Common myeloid progenitor, CD34-positive (primary cell): ENCODE results near the gene TAF5L.

ENCODE experiments used
- CTCF ChIA-PET: fragments of 350-600 bp; sonication (Branson Sonifier 250); formaldehyde crosslinking; loops from one replicate; lab custom pipeline; 2021; ENCODE audit warnings: antibody characterized with exemption; lab: Charles Lee
- POLR2A ChIA-PET: fragments of 350-600 bp; sonication (Branson Sonifier 250); formaldehyde crosslinking; loops from one replicate; lab custom pipeline; 2021; ENCODE audit warnings: antibody characterized with exemption; lab: Charles Lee
- DNase-seq, 3 donors: peaks; one replicate each; pipeline versions ENCODE4 v3.0.0 to v3.0.0-alpha.2; 2013
- H3K27ac ChIP-seq, 2 experiments: 1 replicate in 1 of 2; 2 replicates in 1 of 2; pipeline ENCODE4 v1.7.0; 2013; ENCODE audit warnings: inconsistent platforms in 2 of 2, low read length in 2 of 2, mild to moderate bottlenecking in 2 of 2, low read depth in 1 of 2, moderate library complexity in 1 of 2; ENCODE audit not compliant: severe bottlenecking in 2 of 2, insufficient read depth in 1 of 2, poor library complexity in 1 of 2
- H3K27me3 ChIP-seq, 5 experiments: replicated peaks in 2 of 5; 1 replicate in 3 of 5; 2 replicates in 2 of 5; pipeline versions ENCODE4 v1.6.1 to v1.7.0; 2013; ENCODE audit warnings: low read length in 4 of 5, mild to moderate bottlenecking in 2 of 5, moderate library complexity in 2 of 5, inconsistent platforms in 1 of 5; ENCODE audit not compliant: insufficient read depth in 5 of 5, control insufficient read depth in 4 of 5
- H3K36me3 ChIP-seq, 4 experiments: 1 replicate in 2 of 4; 2 replicates in 2 of 4; pipeline versions ENCODE4 v1.6.1 to v1.7.0; 2013; ENCODE audit warnings: low read length in 3 of 4, control low read depth in 1 of 4, mild to moderate bottlenecking in 1 of 4; ENCODE audit not compliant: control insufficient read depth in 4 of 4, insufficient read depth in 4 of 4
- H3K4me1 ChIP-seq, 4 experiments: 1 replicate in 3 of 4; 2 replicates in 1 of 4; pipeline versions ENCODE4 v1.6.1 to v1.7.1; 2013; ENCODE audit warnings: low read length in 3 of 4, mild to moderate bottlenecking in 3 of 4, control low read depth in 1 of 4, inconsistent platforms in 1 of 4, moderate library complexity in 1 of 4; ENCODE audit not compliant: control insufficient read depth in 4 of 4, insufficient read depth in 4 of 4; ENCODE audit errors: control extremely low read depth in 1 of 4
- H3K4me3 ChIP-seq, 7 experiments: 1 replicate in 4 of 7; 2 replicates in 3 of 7; pipeline versions ENCODE4 v1.5.1 to v1.7.0; 2013; ENCODE audit warnings: mild to moderate bottlenecking in 7 of 7, low read length in 6 of 7, moderate library complexity in 6 of 7, inconsistent platforms in 2 of 7, low read depth in 2 of 7, control low read depth in 1 of 7; ENCODE audit not compliant: insufficient read depth in 4 of 7, control insufficient read depth in 1 of 7; ENCODE audit errors: extremely low read depth in 1 of 7
- H3K9me3 ChIP-seq, 5 experiments: 1 replicate in 4 of 5; 2 replicates in 1 of 5; pipeline versions ENCODE4 v1.6.1 to v1.7.1; 2013; ENCODE audit warnings: low read length in 4 of 5, mild to moderate bottlenecking in 2 of 5, inconsistent platforms in 1 of 5, low read depth in 1 of 5, moderate library complexity in 1 of 5; ENCODE audit not compliant: control insufficient read depth in 4 of 5, insufficient read depth in 2 of 5; ENCODE audit errors: control extremely low read depth in 1 of 5
- WGBS: methylation state at CpG from one replicate; pipeline ENCODE4 v1.1.5; 2013; ENCODE audit not compliant: insufficient coverage; 5-methylcytosine and 5-hydroxymethylcytosine counted together

The TAF5L gene

DNA sequence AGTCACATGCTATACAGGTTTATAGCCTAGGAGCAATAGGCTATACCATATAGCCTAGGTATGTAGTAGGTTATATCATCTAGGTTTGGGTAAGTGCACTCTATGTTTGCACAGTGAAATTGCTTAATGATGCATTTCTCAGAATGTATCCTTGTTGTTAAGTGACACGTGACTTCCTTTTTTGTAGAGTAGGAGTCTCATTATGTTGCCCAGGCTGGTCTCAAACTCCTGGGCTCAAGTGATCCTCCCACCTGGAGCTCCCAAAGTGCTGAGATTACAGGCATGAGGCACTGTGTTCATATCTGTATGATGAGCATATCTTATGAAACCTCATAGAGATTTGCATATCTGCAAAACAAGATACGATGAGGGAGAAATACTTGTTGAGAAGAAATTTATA is 53.6 kb downstream of the TAF5L start:
- no peak overlapping the region for H3K4me3 ChIP-seq
- CTCF ChIA-PET, result no interaction called here
- H3K9me3 ChIP-seq, result no peaks in the 10 kb centered on the region
- POLR2A ChIA-PET, result no interaction called here
- no peak for DNase-seq
- H3K27ac ChIP-seq, result no peak overlapping the region
- H3K27me3 ChIP-seq, result no peaks in the 10 kb centered on the region
- WGBS, result 88% methylated on average over 1 of the region's 2 CpGs
- no peaks in the 10 kb centered on the region for H3K36me3 ChIP-seq
- H3K4me1 ChIP-seq, result no peaks in the 10 kb centered on the region

DNA sequence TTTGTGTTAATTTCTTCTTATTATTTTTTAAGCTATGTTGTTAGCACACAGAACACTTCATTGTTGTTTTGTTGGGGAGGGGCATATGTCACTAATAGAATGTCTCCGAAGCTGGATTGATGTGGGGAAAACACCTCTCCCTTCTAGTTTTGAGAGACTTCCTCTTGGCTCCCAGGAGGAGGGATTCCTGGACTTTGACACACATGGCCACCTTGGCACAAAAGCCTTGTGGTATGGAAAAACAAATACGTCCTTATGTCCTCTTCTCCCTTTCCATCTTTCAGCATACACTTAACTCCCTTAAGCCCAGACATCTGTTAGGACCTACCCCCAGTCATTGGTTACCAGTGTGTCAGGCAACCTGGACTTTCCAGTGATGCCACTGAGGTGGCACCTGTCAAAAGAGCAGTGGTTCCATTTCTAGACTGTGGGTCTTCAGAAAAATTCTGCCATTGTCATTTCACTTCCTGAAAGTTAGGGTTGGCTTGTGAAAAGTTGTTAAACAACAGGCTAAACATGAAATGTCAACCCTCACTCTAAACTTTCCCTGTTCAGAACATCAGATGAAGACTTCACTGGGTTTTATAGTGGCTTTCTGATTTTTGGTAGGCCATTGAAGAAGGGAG is 54.9 kb downstream of the TAF5L start:
- CTCF ChIA-PET, result no interaction called here
- no CpG with 5 or more reads among the region's 2 CpGs for WGBS

DNA sequence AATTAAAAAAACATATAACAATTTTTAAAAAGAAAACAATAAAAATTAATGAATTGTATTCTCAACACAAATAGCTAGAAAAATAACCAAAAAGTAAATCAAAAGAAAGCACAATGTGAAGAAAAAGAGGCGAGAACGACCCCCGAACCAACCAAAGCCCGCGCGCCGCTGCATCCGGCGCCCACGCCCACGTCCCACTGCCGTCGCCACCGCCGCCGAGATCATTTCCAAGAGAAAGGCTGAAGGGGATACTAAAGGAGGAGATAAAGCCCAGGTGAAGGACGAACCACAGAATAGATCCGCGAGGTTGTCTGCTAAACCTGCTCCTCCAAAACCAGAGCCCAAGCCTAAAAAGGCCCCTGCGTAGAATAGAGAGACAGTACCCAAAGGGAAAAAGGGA is 55.6 kb downstream of the TAF5L start:
- POLR2A ChIA-PET, result no interaction called here

More for the DNA sequence above, 54.9 kb downstream of the TAF5L start:
- no peak for DNase-seq
- Histone ChIP-seq H3K4me1 (no peaks in the 10 kb centered on the region), H3K27ac (no peak overlapping the region), H3K9me3 (no peaks in the 10 kb centered on the region), H3K27me3 (no peaks in the 10 kb centered on the region), H3K4me3 (no peak overlapping the region), H3K36me3 (no peaks in the 10 kb centered on the region)
- POLR2A ChIA-PET, result no interaction called here

DNA sequence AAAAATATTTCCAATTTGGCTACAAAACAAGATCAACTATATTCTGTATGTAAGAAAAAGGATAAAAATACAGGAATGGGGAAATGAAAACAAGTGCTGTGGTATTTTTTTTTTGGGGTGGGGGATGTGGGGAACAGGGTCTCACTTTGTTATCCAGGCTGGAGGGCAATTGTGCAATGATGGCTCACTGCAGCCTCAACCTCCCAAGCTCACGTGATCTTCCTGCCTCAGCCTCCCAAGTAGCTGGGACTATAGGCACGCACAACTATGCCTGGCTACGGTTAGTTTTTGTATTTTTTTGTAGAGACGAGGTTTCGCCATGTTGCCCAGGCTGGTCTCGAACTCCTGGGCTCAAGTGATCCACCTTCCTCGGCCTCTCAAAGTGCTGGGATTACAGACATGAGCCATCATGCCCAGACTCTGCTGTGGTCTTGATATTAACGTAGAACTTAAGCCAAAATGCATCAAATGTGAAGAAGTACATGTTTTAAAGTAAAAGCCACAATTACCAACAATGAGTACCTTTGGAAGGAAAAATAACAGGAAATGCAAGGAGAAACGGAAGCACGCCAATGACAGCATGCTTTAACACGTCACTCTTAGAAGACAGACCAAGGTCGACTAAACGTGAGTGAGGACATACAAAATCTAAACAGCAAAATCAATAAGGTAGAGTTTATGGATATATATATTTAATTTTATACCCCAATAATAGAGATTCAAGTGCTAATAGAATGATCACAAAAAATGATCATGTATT is 58.6 kb downstream of the TAF5L start:
- Histone ChIP-seq H3K27ac (no peak overlapping the region), H3K4me1 (no peaks in the 10 kb centered on the region), H3K27me3 (no peaks in the 10 kb centered on the region), H3K4me3 (no peak overlapping the region), H3K36me3 (no peaks in the 10 kb centered on the region), H3K9me3 (no peaks in the 10 kb centered on the region)
- DNase-seq, result no peak
- ChIA-PET POLR2A (no interaction called here), CTCF (no interaction called here)
- WGBS, result 87% methylated on average over 6 of the region's 13 CpGs

More for the DNA sequence above, 55.6 kb downstream of the TAF5L start:
- 95% methylated on average over 20 of the region's 20 CpGs for WGBS
- CTCF ChIA-PET, result no interaction called here
- H3K36me3 ChIP-seq, result no peaks in the 10 kb centered on the region
- no peak for DNase-seq
- H3K27ac ChIP-seq, result no peak overlapping the region
- no peak overlapping the region for H3K4me3 ChIP-seq
- no peaks in the 10 kb centered on the region for H3K27me3 ChIP-seq
- H3K9me3 ChIP-seq, result no peaks in the 10 kb centered on the region
- H3K4me1 ChIP-seq, result no peaks in the 10 kb centered on the region

DNA sequence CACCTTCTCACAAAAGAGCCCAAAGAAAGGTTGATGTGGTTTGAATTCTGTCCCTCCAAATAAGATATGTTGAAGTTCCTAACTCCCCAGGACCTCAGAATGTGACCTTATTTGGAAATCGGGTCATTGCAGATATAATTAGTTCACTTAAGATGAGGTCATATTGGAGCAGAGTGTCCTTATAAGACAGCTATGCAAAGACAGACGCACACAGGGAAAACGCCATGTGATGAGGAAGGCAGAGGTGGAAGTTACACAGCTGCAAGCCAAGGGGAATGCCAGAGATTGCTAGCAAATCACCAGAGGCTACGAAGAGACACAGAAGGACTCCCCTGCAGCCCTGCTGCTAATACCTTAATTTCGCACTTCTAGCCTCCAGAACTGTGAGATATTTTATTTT is 62.2 kb downstream of the TAF5L start:
- Histone ChIP-seq H3K27me3 (no peaks in the 10 kb centered on the region), H3K9me3 (no peaks in the 10 kb centered on the region), H3K4me1 (peaks cover 0 to 7% (median 5%) of the 10 kb centered on the region in 4 experiments), H3K4me3 (no peak overlapping the region), H3K27ac (no peak overlapping the region), H3K36me3 (no peaks in the 10 kb centered on the region)
- ChIA-PET CTCF (interaction anchor here (1.1 kb wide), 1 partner anchor 60 kb away, joined by 3 read pairs; no protein-coding TSS in a partner anchor), POLR2A (no interaction called here)
- 89% methylated on average over 3 of the region's 5 CpGs for WGBS
- DNase-seq, result no peak

DNA sequence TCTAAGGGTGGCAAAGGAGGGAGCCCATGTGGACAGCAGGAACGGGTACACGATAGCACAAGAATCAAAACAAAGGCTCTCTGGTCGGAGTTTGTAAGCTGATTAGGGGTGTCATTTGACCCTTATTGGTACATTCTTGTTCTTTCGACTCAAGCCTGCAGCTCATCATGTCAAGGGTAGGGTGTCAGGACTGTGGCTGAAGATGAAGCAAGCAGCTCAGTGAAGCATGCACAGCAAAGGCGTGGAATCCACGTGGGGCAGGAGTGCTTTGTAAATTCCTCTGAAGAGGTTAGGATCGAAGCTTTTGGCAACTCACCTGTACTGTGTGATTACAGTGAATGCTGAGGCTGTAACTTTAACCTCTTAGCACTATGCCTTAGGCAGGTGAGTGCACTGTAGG is 62.7 kb downstream of the TAF5L start:
- Histone ChIP-seq H3K9me3 (no peaks in the 10 kb centered on the region), H3K4me3 (no peak overlapping the region), H3K4me1 (peaks cover 0 to 7% (median 5%) of the 10 kb centered on the region in 4 experiments), H3K27me3 (no peaks in the 10 kb centered on the region), H3K27ac (no peak overlapping the region), H3K36me3 (no peaks in the 10 kb centered on the region)
- no peak for DNase-seq
- POLR2A ChIA-PET, result no interaction called here
- 79% methylated on average over 4 of the region's 7 CpGs for WGBS
- CTCF ChIA-PET, result interaction anchor here (1.1 kb wide), 1 partner anchor 60 kb away, joined by 3 read pairs; no protein-coding TSS in a partner anchor

DNA sequence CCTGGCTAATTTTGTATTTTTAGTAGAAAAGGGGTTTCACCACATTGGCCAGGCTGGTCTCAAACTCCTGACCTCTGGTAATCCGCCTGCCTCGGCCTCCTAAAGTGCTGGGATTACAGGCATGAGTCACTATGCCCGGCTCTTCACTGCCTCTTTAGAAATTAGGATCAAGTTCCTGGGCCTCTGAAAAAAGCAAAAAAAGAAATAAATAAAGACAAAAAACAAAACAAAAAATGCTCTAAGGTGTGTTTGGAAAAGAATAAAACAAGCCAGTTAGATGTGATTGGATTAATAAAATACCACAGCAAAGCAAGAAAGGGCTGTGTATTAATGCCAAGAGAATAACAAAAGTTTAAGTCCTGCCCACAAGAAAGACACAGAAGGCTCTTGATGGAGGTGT is 63.2 kb downstream of the TAF5L start:
- 100% methylated on average over 2 of the region's 3 CpGs for WGBS
- POLR2A ChIA-PET, result no interaction called here
- CTCF ChIA-PET, result no interaction called here

More for the DNA sequence above, 63.2 kb downstream of the TAF5L start:
- no peak for DNase-seq
- Histone ChIP-seq H3K36me3 (no peaks in the 10 kb centered on the region), H3K27ac (no peak overlapping the region), H3K4me1 (peaks cover under 1 to 10% (median 6%) of the 10 kb centered on the region in 4 experiments), H3K9me3 (no peaks in the 10 kb centered on the region), H3K27me3 (no peaks in the 10 kb centered on the region), H3K4me3 (no peak overlapping the region)
